Endothelial cell of umbilical vein (primary cell): ENCODE results near the gene CHCHD3. TPM values are rescaled to one million over a fixed set of nuclear protein-coding genes. Genes with fewer than 3 reads are reported as not detected.

Experiments
- Bru-seq: library from RNA; stranded (reverse); fragments of 400-500 nt; gene quantifications from one replicate; lab custom pipeline; 2021; lab: Mats Ljungman, UMichigan
- BruChase-seq, 2 experiments: library from RNA; stranded (reverse); fragments of 400-500 nt; gene quantifications; one replicate each; lab custom pipeline; 2021; lab: Mats Ljungman, UMichigan
- BruUV-seq: library from RNA; stranded (reverse); fragments of 400-500 nt; replicated peaks from 2 replicates; lab custom pipeline; 2021; lab: Mats Ljungman, UMichigan
- CTCF ChIA-PET: fragments of 300-600, 350-600 bp; sonication (Branson Sonifier 250); formaldehyde crosslinking; loops from one replicate; lab custom pipeline; 2021; ENCODE audit warnings: antibody characterized with exemption, inconsistent platforms; lab: Charles Lee
- POLR2A ChIA-PET: fragments of 300-600, 350-600 bp; sonication (Branson Sonifier 250); formaldehyde crosslinking; loops from one replicate; lab custom pipeline; 2021; ENCODE audit warnings: antibody characterized with exemption, inconsistent platforms; lab: Charles Lee
- DNase-seq: peaks from one replicate; pipeline ENCODE4 v3.0.0-alpha.2; 2011; ENCODE audit warnings: low read depth, low spot score
- FAIRE-seq: peaks from 2 replicates; lab custom pipeline; 2011; peaks lifted over from hg19 to GRCh38; lab: Jason Lieb, UNC
- H2AFZ ChIP-seq: 2 replicates; pipeline ENCODE4 v1.6.0; 2012; ENCODE audit warnings: low read depth, low read length, control low read depth, inconsistent platforms
- H3K27ac ChIP-seq: 2 replicates; pipeline ENCODE4 v1.5.1; 2011; ENCODE audit warnings: low read depth, mild to moderate bottlenecking, control low read depth, low read length, moderate library complexity; ENCODE audit not compliant: insufficient read depth
- H3K27me3 ChIP-seq, 2 experiments: 2 replicates each; pipeline versions ENCODE4 v1.6.0 to v1.6.1; 2011; ENCODE audit warnings: low read length in 2 of 2, mixed read lengths in 1 of 2; ENCODE audit not compliant: control insufficient read depth in 2 of 2, insufficient read depth in 2 of 2
- H3K36me3 ChIP-seq, 2 experiments: 2 replicates in 1 of 2; 3 replicates in 1 of 2; pipeline ENCODE4 v1.5.1; 2011; ENCODE audit warnings: low read length in 2 of 2, mild to moderate bottlenecking in 1 of 2, moderate library complexity in 1 of 2; ENCODE audit not compliant: control insufficient read depth in 2 of 2, insufficient read depth in 2 of 2; ENCODE audit errors: extremely low read depth in 1 of 2
- H3K4me1 ChIP-seq: 3 replicates; pipeline ENCODE4 v1.5.1; 2011; ENCODE audit warnings: mild to moderate bottlenecking, low read length; ENCODE audit not compliant: control insufficient read depth, insufficient read depth; ENCODE audit errors: extremely low read depth
- H3K4me2 ChIP-seq: 2 replicates; pipeline ENCODE4 v1.6.1; 2011; ENCODE audit warnings: low read length, control low read depth, mixed read lengths; ENCODE audit not compliant: insufficient read depth
- H3K4me3 ChIP-seq, 3 experiments: fragments of 200-600 bp in 1 of 3; sonication (generic), shearing (Covaris generic) in 1 of 3; replicated peaks in 1 of 3; 2 replicates each; pipeline ENCODE4 v1.5.1; 2011 to 2016; ENCODE audit warnings: control low read depth in 3 of 3, low read length in 3 of 3, mild to moderate bottlenecking in 2 of 3, inconsistent platforms in 1 of 3, low read depth in 1 of 3, moderate library complexity in 1 of 3; ENCODE audit not compliant: insufficient read depth in 1 of 3
- H3K79me2 ChIP-seq: 2 replicates; pipeline ENCODE4 v1.6.0; 2012; ENCODE audit warnings: low read length, inconsistent platforms; ENCODE audit not compliant: control insufficient read depth, insufficient read depth
- H3K9ac ChIP-seq: replicated peaks from 2 replicates; pipeline ENCODE3; 2011; ENCODE audit warnings: low read length, control low read depth; ENCODE audit not compliant: insufficient read depth; ENCODE audit errors: extremely low read depth
- H3K9me1 ChIP-seq: replicated peaks from 3 replicates; pipeline ENCODE4 v1.6.0; 2011; ENCODE audit warnings: mild to moderate bottlenecking, low read length; ENCODE audit not compliant: control insufficient read depth, insufficient read depth; ENCODE audit errors: extremely low read depth
- H3K9me3 ChIP-seq: replicated peaks from 2 replicates; pipeline ENCODE4 v1.5.1; 2012; ENCODE audit warnings: low read length, inconsistent platforms; ENCODE audit not compliant: control insufficient read depth, insufficient read depth
- H4K20me1 ChIP-seq: replicated peaks from 2 replicates; pipeline ENCODE3; 2011; ENCODE audit warnings: mild to moderate bottlenecking, low read length; ENCODE audit not compliant: control insufficient read depth, insufficient read depth; ENCODE audit errors: extremely low read depth
- MAX ChIP-seq: IDR thresholded peaks from 2 replicates; pipeline ENCODE4 v1.6.1; 2011; ENCODE audit not compliant: insufficient read depth, insufficient read length
- MYC ChIP-seq: IDR thresholded peaks from one replicate; pipeline ENCODE4 v1.6.1; 2011; ENCODE audit warnings: mild to moderate bottlenecking, low read depth, low read length
- POLR2A ChIP-seq: IDR thresholded peaks from 2 replicates; pipeline ENCODE4 v1.6.1; 2012; ENCODE audit warnings: low read depth, mild to moderate bottlenecking, control low read depth, low read length
- POLR2AphosphoS5 ChIP-seq: IDR thresholded peaks from 2 replicates; pipeline ENCODE4 v1.6.1; 2012; ENCODE audit warnings: low read depth, mild to moderate bottlenecking, control low read depth, low read length, moderate library complexity; ENCODE audit not compliant: insufficient read depth
- dilution Hi-C: fragments of 300-500 bp; cut with MboI; formaldehyde crosslinking; loops from one replicate; pipeline ENCODE4 v1.15.0; 2019; ENCODE audit warnings: low sequenced_read_pairs; ENCODE audit not compliant: extremely low pct_ligation_motif_present
- intact Hi-C: fragments of 100-400 bp; cut with micrococcal nuclease; formaldehyde crosslinking; loops from one replicate; pipeline ENCODE4 v1.10.0; 2022
- long read RNA-seq: library from polyadenylated mRNA; stranded (forward); transcript quantifications from one replicate; pipeline ENCODE4 v2.0.0, GENCODE V29; 2021
- polyA minus RNA-seq, 3 experiments: library from RNA; depleted of rRNA, polyadenylated mRNA; stranded (reverse); fragments of >200 nt; gene quantifications; 1 replicate in 1 of 3; 2 replicates in 2 of 3; pipeline ENCODE4 v1.2.3, GENCODE V29; 2011
- polyA plus RNA-seq, 4 experiments: library from polyadenylated mRNA; depleted of rRNA in 3 of 4; stranded (reverse) in 3 of 4; unstranded in 1 of 4; fragments of >200 nt; gene quantifications; 2 replicates each; pipeline versions ENCODE4 v1.2.1 to v1.2.3, GENCODE V29; 2011 to 2012; ENCODE audit warnings: missing spikeins in 1 of 4
- total RNA-seq: library from RNA; stranded (reverse); gene quantifications from 2 replicates; pipeline ENCODE4 v1.2.3, GENCODE V29; 2021

CHCHD3 gene
- total RNA-seq: 63.7 and 65.3 TPM in 2 replicates
- 17.3 and 22.0 TPM in 2 replicates for polyA plus RNA-seq
- polyA plus RNA-seq (2011; cell fraction: cytosol; rRNA removed): 53.8 and 54.4 TPM in 2 replicates
- polyA plus RNA-seq (2011; cell fraction: nucleus; rRNA removed): 27.1 and 37.7 TPM in 2 replicates
- 40.9 and 56.2 TPM in 2 replicates for polyA plus RNA-seq (2012)
- polyA minus RNA-seq: 25.9 and 29.3 TPM in 2 replicates
- 57.9 TPM for polyA minus RNA-seq (2011; cell fraction: cytosol; rRNA and poly(A)+ RNA removed)
- 45.5 and 52.0 TPM in 2 replicates for polyA minus RNA-seq (2011; cell fraction: nucleus; rRNA and poly(A)+ RNA removed)
- percentile 84 among the genes with signal in this experiment for Bru-seq, nascent RNA
- BruChase-seq, experiment 1, labeled RNA remaining after a 6-hour chase: percentile 59 among the genes with signal in this experiment
- BruChase-seq, experiment 2, labeled RNA remaining after a 2-hour chase: percentile 64 among the genes with signal in this experiment
- long read RNA-seq, transcript CHCHD3-201 (8 exons, 1,598 nt): major isoform, 259 of 278 reads
- long read RNA-seq, partial matches to known transcripts: 4 of 278 reads
- long read RNA-seq, other reads (novel, unspliced or antisense): 15 of 278 reads

GRCh38 chr7:133081599-133082389 lies at the start of gene CHCHD3:
Gene CHCHD3 (minus strand): TSS chr7:133082090. CDS start chr7:133081937, 153 bp downstream.
- intact Hi-C loops: loop anchor here (2.0 to 5.0 kb wide), 6 partner anchors 156 to 1046 kb away; partner anchors contain the start of genes EXOC4 and LRGUK
- ChIA-PET POLR2A (no interaction called here), CTCF (interaction anchor here (0.7 to 1.3 kb wide), 6 partner anchors 8 to 352 kb away, joined by 3 to 10 read pairs (median 4); no protein-coding TSS in a partner anchor)
- Histone ChIP-seq H4K20me1 (peaks cover 5% of the 10 kb centered on the region), H3K9ac (peak within 1 kb of the TSS; percentile 85), H3K4me3 (peak within 1 kb of the TSS; percentile 88), H3K27me3 (no peaks in the 10 kb centered on the region), H3K9me3 (no peaks in the 10 kb centered on the region), H3K9me1 (no peaks in the 10 kb centered on the region), H3K4me1 (peaks cover 14% of the 10 kb centered on the region), H3K27ac (peak within 1 kb of the TSS; percentile 80), H2AFZ (peak within 1 kb of the TSS; percentile 90), H3K4me2 (peak within 1 kb of the TSS; percentile 99), H3K36me3 (no peaks in the 10 kb centered on the region), H3K79me2 (peaks cover 45% of the 10 kb centered on the region)
- DNase-seq (peak; percentile 99), FAIRE-seq (peak; percentile 95)
- TF ChIP-seq POLR2A (peak; percentile 68), MAX (peak; percentile 60), POLR2AphosphoS5 (peak; percentile 70), MYC (no peak)
- dilution Hi-C loops: no loop called here
- BruUV-seq: TSS peak; percentile 49
